ENCODE data around the gene PRELID3B.

PRELID3B gene

DNA sequence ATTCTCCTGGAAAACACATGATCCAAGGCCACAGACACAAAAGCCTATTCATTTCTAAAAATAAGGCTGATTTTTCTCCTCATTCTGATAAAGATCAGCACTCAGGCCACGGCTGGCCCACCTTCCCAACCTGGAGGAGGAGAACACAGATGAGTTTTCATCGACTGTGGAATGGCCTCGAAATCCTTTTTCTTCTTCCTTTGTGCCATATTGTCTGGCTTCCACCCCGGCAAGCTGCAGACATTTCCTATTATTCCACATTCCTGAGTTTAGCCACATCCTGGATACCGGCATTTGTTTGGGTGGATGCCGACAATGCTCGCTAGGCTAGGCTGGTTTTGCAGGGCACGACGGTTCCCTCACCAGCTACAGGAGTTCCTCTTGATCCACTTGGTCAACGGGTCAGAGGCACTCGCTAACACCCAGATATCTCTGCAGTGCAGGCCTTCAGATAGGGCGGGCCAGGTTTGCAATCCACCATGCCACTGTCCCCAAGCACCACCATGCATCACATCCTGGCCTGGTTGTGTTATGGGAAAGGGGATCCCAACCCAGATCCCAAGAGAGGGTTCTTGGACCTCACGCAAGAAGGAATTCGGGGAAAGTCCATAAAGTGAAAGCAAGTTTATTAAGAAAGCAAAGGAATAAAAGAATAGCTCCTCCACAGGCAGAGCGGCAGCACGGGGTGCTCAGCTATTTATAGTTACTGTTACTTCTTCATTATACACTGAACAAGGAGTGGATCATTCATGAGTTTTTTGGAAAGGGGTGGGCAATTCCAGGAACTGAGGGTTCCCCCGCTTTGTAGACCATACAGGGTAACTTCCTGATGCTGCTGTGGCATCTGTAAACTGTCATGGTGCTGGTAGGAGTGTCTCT is 31.4 kb downstream of the PRELID3B start:
- no peak for DNase-seq (ENCODE audit: extremely low read depth in 1 of 2, low read depth in 1 of 2)

DNA sequence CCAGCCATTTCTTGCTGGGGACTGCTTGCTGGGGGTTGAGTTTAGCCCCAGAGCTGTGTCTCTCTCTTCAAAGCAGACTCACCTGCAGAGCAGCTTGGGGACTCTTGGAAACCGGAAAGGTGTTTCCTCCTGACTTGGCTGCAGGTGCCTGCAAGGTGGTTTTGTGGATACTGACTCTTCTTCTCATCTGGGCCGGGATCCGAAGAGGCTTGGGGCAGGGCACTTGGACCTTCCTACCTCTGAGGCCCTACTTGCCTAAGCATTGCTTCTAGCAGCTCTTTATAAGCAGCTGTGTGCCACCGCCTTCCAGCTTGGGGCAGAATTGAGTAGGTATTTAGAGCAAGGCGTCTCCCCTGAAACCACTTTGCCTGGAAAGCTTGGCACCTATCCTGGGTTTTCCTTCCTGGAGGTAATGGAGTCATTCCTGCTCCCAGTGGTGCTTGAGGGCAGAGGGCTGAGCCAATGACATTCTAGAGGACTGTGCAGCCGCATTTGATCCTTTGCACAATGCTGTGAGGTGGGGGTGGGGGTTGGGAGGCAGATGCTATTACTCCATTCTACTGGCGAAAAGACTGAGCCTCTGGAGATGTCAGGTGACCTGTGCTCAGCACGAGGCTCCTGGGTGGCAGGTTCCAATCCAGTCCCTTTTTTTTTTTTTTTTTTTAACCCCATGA is 32.1 kb downstream of the PRELID3B start:
- no peak for DNase-seq (ENCODE audit: extremely low read depth in 1 of 2, low read depth in 1 of 2)

DNA sequence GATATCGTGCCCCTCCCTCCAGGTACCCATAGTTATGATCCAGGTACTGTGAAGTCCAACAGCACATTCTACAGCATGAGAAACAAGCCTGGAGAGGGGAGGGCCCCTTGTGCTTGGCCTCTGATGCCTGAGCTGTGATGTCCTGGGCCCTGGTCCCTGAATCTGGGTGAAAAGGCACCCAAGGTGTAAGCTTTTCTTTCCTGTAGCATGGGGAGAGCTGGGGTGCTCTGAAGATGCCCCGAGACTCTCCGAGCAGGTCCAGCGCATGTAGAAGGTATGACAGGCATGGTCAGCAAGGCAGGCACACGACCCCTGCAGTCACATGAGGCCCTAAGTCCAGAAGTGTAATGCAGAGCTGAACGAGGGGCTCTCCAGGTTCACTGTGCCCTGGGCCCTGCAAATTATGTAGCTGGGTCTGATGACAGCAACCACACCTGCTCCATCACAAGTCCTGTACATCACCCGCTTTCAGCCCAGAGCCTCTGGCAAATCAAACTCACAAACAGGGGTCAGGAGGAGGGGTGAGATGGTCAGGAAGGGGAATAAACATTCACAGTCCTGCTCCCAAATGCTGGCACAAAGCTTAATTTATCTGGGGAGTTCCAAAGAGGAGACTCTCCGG is 33.8 kb downstream of the PRELID3B start:
- no peak for DNase-seq (ENCODE audit: extremely low read depth in 1 of 2, low read depth in 1 of 2)

DNA sequence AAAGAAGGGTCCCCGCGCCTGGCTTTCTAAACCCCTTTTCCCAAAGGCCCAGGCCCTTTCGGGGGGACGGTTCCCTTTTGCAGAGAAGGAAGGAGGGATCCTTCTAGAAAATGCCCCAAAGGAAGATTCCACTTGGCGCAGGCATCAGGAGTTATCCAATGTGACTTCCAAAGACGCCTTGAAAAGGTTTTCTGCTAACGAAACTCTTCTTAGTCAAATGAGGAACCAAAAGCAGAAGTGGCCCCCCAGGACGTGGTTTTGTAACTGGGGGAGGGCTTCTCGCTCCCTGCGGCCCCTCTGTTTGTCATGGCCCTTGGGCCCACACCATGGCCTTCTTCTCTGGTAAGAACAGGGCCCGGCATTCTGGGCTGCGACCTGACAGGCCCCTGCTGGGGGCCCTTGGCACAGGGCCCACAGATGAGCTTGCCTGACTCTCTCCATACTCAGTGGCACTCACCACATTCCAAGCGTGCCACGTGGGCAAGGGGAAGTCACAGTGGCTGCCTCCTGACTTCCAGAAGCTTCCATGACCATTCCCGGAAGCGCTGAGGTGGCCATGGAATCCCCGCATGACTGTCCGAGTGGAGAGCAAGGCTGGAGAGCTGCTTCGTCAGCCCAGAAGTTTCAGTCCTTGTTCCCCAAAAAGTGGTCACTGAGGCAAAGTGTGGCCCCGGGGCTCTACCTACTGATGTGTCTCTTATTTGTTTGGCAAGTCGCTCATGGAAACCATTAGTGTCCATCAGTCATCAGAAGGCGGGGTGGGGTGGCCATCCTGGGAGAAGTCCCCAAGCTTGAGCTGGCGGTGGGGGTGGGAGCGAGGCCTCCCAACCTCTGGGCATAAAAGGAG is 34.7 kb downstream of the PRELID3B start:
- DNase-seq (ENCODE audit: extremely low read depth in 1 of 2, low read depth in 1 of 2): no peak

DNA sequence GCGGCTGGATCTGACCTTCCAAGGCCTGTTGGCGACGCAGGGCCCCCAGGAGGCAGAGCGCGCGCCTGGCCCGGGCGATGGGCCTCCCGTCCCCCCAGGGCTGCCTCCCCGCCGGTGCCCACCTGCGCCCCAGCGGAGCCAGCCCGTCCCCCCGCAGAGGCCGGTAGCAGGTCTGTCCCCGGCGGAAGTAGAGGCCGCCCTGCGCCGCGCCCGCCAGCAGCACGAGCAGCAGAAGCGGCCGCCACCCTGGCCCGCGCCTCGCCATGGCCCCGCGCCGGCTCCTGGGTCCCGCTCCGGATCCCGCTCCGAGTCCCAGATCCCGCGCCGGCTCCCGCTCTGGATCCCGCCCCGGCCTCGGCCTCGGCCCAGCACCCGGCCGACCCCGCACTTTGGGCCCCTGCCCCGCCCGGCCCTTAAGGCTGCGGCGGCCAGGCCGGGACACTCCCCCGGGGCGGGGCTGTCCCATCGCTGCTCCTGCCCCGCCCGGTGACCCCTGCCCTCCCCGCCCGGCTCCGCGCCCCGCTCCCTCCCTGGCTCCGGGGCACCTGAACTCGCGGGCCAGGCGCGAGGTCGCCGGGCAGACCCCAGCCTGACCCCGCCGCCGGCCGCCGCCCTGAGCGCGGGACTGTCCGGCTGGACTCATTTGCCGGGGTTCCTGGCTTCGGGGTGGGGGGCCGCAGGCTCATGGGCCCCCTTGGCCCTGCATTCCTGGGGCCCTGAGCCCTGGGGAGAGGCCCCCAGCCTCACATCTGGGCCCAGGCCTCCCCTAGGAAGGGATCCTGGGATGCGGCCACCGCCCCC is 35.5 kb downstream of the PRELID3B start, which contains the start of gene CTSZ:
TSS of gene CTSZ (minus strand) at position 391 of the 801 bp plus-strand sequence. CDS start at position 265, 126 bp downstream.
- peak in 1 of 2 donors; percentile 25 for DNase-seq (ENCODE audit: extremely low read depth in 1 of 2, low read depth in 1 of 2)

DNA sequence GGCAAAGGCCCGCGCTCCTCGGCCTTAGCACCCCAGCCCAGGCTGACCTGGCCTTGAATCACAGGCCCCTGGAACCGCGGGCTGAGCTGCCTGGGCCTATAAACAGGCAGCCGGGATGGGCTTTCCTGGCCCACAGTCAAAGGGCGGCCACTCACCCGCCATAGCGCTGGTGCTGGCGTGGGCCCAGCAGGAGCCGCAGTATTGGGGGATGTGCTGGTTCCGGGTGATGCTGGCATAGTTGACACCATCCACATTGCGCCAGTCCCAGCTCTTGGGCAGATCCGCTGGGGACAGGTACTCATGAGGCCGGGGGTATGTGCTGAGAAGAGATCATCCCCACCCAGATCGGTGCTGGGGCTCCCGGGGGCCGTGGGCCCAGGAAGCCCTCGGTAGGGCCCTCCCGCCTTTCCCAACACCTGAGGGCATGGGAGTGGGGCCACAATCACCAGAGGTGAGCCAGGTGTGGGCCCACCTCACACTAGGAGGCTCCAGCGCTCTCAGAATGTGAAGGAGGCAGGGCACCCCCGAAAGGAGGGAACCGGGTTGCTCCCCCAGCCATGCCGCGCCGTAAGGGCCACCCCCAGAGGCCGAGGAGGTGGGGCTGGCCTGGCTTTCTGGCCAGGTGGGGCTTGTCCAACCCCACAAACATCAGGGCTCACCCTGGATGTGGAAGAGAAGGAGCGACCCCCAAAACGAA is 36.3 kb downstream of the PRELID3B start:
- no peak for DNase-seq (ENCODE audit: extremely low read depth in 1 of 2, low read depth in 1 of 2)

DNA sequence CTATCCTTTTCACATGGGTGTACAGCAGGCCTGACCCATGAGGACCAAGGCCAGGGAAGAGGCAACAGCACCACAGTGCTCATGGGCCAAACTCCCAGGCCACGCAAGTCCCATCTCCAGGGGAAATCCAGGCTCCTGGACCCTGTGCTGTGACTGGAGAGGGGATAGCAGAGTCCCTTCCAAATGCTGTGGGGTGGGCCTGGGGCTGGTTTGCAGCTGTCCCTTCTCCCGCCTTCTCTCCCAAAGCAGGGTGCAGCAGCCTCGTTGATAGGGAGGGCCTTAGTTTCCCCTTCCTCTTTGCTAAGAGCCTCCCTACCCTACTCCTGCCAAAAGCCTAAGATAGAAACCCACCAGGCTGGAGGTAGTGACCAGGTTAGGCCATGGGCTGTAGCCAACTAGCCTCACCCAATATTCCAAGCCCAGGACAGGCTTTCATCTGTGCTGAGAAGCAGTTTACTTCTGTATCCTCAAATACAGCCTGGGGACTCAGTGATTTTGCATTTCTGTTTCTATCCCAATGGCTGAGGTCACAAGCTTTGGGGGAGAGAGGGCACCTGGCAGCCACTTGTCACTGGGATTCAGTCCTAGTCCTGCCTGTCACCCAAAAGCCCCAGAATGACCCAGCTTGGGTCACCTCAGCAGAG is 36.9 kb downstream of the PRELID3B start:
- no peak for DNase-seq (ENCODE audit: extremely low read depth in 1 of 2, low read depth in 1 of 2)

DNA sequence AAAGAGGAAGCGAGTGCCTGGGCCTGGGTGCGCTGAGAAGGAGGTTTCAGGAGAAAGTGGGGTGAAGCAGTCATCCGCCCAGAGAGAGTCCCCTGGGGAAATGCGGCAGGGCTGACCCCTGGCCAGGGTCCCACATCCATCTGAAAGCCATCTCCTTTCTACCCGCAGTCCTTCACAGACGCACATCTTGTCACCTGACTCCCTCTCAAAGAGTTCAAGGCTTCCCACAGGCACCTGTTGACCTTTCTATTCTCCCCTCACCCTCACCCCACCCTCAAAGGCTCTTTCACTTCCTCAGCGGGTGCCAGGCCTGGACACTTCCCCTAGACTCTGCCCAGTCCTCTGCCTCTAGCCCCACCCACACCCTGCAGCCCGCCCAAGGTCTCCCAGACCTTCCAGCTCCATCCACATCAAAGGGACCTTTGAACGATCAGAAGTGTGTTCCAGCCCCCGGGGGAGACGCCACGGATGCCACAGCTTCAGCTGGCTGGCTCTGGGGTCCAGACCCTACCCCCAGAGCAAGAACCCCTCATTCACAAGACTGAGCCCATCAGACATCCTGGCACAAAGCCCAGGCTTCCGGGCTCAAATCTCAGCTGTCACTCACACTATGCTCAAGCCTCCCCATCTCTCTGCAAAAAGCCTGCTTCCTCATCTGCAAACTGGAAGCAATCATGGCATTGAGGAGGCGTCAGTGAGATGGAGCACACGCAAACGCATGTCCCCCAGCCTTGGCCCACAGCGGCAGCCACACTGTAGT is 37.6 kb downstream of the PRELID3B start:
- no peak for DNase-seq (ENCODE audit: extremely low read depth in 1 of 2, low read depth in 1 of 2)

DNA sequence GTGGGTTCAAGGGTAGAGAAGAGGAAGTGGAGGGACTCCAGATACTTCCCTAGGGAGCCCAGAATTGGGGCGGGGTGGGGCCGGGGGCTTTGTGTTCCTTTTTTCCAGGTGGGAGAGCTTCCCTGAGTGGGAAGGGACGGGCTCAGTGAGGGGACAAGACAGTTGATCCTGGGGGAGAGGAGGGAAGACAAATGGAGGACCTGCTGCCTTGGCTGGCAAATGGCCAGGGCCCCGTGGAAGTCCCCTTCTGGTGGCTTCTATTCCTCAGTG is 38.2 kb downstream of the PRELID3B start:
- DNase-seq (ENCODE audit: extremely low read depth in 1 of 2, low read depth in 1 of 2): peak in 1 of 2 donors; percentile 27

DNA sequence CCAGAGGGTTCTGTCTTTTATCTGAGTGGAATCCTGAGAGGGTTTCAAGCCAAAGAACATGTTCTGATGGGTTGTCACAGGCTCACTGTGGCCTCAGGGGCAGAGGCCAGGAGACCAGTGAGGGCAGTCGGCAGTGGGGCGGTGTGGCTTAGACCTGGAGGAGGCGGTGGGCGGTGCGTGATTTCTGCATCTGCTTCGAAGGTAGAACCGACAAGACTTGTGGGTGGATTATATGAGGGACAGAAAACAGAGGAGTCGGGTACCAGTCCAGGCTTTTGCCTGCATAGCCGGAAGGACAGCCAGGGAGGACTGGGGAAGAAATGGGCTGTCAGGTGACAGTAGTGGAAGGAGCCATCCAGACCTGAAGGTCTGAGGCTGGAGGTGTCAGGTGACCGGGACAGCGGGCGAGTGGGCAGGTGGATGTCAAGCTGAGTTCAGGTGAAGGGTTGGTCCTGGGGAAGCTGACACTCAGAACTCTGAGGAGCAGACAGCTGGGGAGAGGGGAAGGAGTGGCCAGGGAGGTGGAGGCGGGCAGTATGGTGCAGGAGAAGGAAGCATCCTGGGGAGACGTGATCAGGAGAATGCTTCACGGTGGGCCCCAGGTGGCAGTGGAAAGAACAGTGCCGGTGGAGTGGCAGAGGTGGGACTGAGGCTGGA is 38.6 kb downstream of the PRELID3B start:
- no peak for DNase-seq (ENCODE audit: extremely low read depth in 1 of 2, low read depth in 1 of 2)

DNA sequence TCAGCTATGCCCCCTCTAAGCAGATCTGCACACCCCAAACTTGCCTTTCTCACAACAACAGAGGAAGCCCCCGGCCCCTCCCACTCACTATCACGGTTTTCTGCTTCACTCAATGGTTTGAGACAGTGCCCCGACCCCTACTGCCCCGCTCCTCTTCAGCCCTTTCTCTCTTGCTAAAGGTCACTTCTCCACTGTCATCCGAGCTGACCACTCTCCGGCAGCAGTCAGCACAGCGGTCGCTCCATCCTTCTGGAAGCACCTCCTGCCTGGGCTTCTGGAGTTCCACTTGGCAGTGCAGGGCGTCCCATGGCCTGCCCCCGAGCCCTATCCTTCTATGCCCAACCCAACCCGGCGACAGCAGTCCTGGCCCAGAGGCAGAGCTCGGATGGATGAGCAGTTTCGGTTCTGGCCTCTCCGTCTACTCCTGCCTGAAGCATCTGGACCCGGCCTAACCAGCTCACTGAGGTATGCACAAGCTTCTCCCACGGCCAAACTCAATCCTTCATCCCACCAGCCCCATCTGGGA is 39.6 kb downstream of the PRELID3B start:
- no peak for DNase-seq (ENCODE audit: extremely low read depth in 1 of 2, low read depth in 1 of 2)

DNA sequence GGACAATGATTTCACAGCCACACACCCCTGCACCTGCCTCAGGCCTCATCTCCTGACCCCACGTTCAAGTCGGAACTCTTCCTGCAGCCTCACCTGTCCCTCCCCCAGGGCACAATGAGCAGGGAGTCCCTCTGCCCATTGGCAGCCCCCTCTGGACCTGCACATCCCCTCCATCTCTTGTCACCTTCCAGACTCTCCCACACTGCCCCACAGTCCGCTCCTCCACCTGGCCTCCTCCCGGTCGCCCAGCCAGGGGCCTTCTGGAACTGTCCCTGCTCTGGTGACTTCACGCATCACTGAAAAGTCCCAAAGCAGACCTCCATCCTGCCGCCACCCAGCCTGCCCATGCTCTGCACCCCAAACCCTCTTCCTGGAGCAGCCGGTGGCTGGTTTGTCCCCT is 40.2 kb downstream of the PRELID3B start:
- DNase-seq (ENCODE audit: extremely low read depth in 1 of 2, low read depth in 1 of 2): no peak

DNA sequence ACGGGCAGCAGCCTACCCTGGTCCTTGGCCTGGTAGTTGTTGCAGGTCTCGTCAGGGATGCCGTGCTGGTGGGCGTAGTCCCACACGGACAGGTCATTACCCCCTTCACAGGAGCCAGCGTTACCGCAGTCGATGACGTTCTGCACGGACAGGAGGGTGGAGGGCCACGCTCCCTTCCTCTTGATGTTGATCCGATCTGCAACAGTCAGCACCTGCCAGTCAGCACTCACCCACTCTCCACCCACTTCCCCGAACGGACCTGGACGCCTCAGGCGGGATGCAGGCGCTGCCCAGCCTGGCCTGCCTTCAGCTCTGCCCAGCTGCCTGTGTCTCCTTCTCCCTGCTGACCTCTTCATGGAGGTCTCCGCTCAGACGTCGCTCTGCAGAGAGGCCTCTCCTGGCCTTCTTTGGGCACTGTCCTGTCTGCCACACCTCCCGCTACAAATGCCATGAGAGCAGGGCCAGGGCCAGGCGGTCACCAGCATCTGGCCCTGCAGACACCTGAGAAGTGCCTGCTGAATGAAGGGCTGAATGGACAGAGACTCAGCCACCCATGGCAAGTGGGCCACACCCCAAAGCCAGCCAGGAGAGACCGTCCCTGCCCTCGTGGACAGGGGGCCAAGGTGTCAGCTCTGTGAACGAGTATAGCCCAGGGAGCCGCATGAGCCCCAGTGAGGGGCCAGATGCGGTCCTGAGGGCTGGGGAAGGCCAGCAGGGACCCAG is 41.0 kb downstream of the PRELID3B start:
- DNase-seq (ENCODE audit: extremely low read depth in 1 of 2, low read depth in 1 of 2): no peak

DNA sequence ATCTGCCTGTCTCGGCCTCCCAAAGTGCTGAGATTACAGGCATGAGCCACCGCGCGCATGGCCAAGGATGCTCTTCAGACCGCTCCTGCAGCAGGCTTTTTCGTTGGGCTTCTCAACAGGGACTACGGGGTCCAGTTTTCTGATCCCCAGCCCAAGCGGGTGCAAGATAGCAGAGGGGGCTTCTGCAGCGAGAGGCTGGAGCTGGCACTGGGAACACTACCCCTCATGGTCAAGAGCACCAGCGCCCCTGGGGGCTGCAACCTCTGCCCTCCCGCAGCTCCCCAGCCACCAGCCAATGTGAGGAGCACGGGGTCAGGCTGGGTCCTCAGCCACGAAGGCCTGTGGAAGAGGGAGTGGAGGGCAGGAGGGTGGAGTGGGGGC is 41.5 kb downstream of the PRELID3B start:
- DNase-seq (ENCODE audit: extremely low read depth in 1 of 2, low read depth in 1 of 2): no peak

DNA sequence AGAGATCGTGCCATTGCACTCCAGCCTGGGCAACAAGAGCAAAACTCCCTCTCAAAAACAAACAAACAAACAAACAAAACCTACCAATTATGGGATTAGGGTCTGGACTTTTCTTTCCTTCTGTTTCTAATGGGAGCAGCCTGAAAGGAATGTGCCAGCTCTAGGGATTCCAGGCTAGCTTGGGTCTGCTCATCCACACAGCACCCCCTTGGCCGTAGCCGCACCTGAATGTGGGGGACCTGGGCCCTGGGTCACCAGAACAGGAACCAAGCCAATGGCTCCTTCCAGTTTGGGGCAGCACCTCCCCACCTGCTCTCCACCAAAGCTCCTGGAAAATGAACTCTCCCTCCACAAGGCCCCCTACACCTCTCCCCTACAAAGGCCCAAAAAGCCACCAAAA is 42.3 kb downstream of the PRELID3B start:
- no peak for DNase-seq (ENCODE audit: extremely low read depth in 1 of 2, low read depth in 1 of 2)

DNA sequence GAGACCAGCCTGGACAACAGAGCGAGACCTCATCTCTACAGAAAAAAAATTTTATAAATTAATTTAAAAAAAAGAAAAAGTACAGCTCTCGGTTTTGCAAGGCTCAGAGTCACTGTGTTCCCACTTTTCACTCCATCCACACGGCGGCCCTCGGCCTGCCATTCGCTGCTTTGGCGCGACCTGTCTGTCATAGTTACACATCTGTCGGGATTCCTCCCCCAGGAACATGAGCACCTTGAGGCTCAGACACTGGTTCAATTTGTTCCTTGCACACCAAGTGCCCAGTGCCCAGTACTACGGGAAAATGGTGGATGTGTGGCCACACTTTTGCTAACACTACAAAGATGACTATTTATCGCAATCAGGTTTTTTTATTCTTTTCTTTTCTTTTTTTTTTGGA is 43.9 kb downstream of the PRELID3B start:
- no peak for DNase-seq (ENCODE audit: extremely low read depth in 1 of 2, low read depth in 1 of 2)

DNA sequence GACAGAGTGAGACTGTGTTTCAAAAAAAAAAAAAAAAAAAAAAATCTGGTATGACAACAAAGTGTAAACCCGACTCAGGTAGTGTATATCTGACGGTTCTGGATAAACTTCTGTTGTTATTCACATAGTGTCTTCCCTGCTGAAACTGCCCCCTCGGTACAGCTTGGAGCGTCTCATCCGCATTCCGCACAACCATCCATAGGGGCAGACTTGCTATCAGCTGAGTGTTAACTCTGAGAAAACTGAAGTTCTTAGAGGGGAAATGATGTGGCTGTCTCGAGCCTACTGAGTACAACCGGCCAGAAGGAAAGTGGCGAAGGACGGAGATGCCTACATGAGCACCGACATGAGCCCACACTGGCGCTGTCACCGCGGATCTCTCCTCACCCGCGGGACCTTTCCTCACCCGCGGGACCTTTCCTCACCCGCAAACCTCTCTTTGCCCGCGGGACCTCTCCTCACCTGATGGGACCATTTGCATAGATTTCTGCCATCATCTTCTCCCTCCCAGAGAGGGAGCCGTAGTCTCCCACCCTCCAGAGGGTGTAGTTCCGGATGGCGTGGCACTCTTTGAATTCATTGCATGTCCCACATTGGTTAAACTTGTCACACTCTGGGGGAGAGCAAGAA is 45.3 kb downstream of the PRELID3B start:
- no peak for DNase-seq (ENCODE audit: extremely low read depth in 1 of 2, low read depth in 1 of 2)
